Astrocyte (in vitro differentiated cells and primary cell): ENCODE data around the gene UVSSA.

Source experiments
- CTCF ChIP-seq: IDR thresholded peaks from 2 replicates; pipeline ENCODE4 v1.5.1; 2011; ENCODE audit warnings: low read depth, mild to moderate bottlenecking, inconsistent platforms, low read length, moderate library complexity; ENCODE audit not compliant: insufficient read depth
- EZH2 ChIP-seq: IDR thresholded peaks from 2 replicates; pipeline ENCODE4 v1.6.1; 2012; ENCODE audit warnings: mild to moderate bottlenecking, low read length, inconsistent platforms; ENCODE audit not compliant: insufficient read depth

DNA sequence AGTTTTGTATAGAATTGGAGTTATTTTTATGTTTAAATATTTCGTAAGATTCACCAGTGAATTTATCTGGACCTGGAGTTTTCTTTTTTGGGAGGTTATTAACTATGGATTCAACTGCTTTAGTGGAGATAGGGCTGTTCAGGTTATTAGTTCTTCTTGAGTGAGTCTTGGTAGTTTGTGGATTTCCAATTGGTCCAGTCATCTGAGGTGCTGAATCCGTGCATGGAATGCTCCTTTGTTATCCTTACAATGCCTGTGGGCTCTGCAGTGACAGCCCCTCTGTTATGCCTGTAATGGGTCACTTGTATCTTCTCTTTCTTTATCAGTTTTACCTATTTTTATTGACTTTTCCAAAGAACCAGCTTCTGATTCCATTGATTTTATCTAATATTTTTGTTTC, 74.6 kb downstream of the UVSSA start:
- TF ChIP-seq CTCF = no peak
- no peak for TF ChIP-seq EZH2
